GM11168 (cell line): ENCODE results near the gene PARP4.
"Not testable (repeated sequence)": the region's sequence is repeated elsewhere in the genome, so short reads cannot be mapped to it uniquely, and the experiment has no call there.

Experiments
- in situ Hi-C: fragments of 300-500 bp; cut with MboI; formaldehyde crosslinking; loops from one replicate; pipeline ENCODE4 v1.12.0; 2022; ENCODE audit warnings: low sequenced_read_pairs; ENCODE audit not compliant: unreplicated experiment

The PARP4 gene

GRCh38 chr13:24506698-24507335 is 5.8 kb downstream of the PARP4 start:
- in situ Hi-C loops, result no loop called here

- in situ Hi-C loops, result not testable (repeated sequence)
Measured at GRCh38 chr13:24506283-24506682, 6.3 kb downstream of the PARP4 start.

GRCh38 chr13:24505756-24506155 is 6.8 kb downstream of the PARP4 start:
- in situ Hi-C loops, result no loop called here

- in situ Hi-C loops, result no loop called here
Measured at GRCh38 chr13:24505256-24505655, 7.3 kb downstream of the PARP4 start.

- in situ Hi-C loops, result no loop called here
Measured at GRCh38 chr13:24503379-24503696, 9.2 kb downstream of the PARP4 start.

GRCh38 chr13:24502533-24503378 is 9.8 kb downstream of the PARP4 start:
- in situ Hi-C loops, result no loop called here

- in situ Hi-C loops, result no loop called here
Measured at GRCh38 chr13:24500977-24501376, 11.6 kb downstream of the PARP4 start.

DNA sequence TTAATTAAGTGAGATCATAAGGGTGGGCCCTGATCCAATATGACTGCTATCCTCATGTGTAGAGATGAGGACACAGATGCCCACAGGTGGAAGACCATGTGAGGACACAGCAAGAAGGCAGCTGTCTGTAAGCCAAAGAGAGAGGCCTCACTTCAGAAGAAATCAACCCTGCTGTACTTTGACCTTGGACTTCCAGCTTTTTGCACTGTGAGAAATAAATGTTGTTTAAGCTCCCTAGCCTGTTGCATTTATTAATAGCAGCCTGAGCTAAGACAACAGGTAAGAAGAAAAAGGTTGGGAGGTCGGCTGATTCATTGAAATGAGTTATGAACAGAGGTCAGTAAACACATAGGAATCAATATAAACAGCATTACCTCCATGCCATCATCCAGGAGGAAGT is 14.8 kb downstream of the PARP4 start:
- in situ Hi-C loops, result no loop called here

DNA sequence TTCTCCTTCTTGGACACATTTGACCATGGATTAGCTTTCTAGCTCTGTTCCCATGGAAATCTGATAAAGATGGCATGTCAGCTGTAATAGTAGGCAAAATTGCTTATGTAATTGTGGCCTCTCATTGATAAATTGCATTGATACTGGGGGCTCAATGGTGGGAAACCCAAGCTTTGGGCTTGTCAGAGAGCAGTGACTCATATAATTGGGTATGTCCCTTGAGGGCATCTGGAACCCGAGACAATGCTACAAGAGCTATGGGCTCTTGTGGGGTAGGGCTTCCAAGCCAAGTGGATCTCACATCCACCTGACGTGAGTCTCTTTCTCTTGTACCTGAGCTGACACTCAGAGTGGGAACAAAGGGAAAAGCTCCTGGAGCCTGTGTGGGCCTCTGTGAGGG is 16.3 kb downstream of the PARP4 start:
- in situ Hi-C loops, result not testable (repeated sequence)

DNA sequence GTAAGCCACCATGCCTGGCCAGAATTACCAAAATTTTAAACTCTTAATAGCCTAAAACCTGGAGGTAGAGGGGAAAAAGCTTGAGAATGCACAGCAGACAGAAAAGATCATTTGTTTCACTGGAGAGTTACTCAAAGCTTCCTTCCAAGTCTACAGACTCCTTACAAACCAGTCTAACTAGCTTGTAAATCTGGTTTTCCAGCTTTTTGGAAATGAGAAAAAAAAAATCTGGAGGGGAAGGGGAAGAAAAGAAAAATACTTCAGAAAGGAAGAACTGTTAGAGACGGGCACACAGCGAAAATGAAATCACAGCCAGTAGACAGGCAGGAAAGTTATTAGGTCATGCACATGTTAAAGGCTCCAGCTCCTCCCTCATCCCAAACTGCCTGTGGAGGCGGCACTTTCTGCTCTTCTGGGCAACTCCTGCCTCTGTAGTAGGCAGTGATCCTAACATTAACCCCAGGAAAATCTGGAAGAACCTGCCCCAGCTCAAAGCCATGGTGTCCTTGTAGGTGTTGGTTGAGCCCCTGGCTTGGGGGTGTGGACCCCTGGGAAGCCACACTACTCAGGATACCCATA is 17.3 kb downstream of the PARP4 start:
- in situ Hi-C loops, result no loop called here

- in situ Hi-C loops, result no loop called here
Measured at GRCh38 chr13:24493356-24493755, 19.2 kb downstream of the PARP4 start.

DNA sequence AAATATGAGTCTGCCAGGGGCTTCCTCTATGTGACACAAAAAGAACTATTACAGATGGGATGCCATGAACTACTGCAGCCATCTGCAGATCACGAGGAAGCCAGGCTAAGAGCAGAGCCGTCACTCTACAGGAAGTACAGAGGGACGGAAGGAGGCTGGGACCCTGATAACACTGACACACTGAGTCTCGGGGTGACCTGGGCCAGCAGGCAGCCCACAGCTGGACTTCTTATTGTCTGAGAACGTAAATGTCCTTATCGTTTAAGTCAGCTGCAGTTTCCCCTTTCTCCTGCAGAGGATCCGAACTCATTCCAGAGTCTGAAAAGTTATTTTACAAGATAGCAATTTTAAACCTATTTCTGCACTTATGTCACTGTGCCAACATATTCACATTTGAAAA is 20.7 kb downstream of the PARP4 start:
- in situ Hi-C loops, result no loop called here

GRCh38 chr13:24489721-24490120 is 22.9 kb downstream of the PARP4 start:
- in situ Hi-C loops, result no loop called here

DNA sequence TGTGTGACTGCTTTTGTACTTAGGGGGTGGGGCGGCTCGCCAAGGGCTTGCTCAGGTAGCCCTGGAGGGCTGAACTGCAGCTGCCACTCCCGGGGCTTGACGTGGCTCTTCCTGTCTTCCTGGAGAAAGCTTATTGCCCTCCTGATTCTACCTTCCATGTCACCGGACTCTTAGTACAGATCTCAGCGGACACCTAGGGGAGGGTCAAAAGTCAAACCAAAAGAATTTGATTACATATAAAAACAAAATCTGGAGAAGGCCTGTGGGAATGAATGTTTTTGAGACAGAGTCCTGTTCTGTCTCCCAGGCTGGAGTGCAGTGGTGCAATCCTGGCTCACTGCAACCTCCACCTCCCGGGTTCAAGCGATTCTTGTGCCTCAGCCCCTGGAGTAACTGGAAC is 24.5 kb downstream of the PARP4 start:
- in situ Hi-C loops, result not testable (repeated sequence)

DNA sequence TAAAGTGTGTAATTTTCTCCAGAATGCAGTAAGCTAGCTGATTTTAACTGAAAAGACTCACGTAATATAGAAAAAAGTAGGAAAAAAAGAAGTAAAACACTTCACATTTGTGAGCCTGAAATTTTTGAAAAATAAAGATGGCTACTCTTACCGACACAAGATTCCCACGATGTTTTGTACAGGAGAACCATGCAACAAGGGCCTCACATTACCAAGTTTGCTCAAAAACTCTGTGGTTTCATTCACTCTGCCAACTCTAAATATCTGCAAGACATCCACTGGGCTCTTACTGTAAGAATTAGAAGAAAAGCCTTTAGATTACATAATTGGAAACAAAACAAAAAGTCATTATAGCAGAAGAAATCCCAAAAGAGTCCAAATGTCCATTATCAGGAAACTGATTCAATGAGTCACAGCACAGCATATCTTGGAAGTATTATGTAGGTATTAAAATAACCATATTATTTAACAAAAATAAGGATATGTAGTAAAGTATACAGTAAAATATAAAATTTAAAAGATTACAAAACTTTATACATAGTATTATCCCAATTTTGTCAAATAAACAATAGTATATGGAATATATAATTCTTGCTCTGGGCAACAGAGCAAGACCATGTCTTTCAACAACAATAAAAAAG is 26.4 kb downstream of the PARP4 start:
- in situ Hi-C loops, result not testable (repeated sequence)

DNA sequence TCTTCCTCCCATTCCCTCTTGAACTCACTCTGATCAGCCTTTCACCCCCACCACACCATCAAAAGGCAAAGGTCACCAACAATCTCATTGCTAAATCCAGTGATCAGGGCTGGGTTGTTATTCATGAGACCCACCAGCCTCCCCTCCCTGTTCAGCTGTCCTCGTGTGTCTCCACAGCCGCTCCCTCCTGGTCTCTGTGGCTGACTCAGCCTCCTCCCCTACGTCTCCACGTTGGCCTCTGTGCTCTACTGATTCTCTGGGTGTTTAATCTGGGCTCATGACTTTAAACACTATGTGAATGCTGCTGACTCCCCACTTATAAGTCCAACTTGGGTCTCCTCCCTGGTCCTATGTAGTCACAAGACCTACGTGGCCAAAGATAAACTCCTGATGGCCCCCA is 38.9 kb downstream of the PARP4 start:
- in situ Hi-C loops, result no loop called here

DNA sequence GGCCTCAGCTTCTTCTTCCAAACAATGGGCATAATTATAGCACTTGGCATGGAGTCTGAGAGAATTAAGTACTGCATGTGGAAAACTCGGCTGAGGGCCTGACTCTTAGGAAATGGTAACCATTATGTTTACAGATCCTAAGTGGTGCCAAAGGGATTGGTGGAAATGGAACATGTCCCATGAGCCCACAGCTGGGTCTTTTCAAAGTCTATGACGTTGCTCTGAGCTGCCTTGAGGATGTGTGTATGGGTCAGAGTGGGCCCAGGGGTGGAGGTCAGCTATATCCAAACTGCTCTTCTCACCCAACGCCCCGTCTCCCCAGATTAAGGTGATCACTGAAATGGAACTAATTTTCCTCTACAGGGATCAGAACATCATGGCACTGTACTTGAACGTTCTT is 40.4 kb downstream of the PARP4 start:
- in situ Hi-C loops, result not testable (repeated sequence)

DNA sequence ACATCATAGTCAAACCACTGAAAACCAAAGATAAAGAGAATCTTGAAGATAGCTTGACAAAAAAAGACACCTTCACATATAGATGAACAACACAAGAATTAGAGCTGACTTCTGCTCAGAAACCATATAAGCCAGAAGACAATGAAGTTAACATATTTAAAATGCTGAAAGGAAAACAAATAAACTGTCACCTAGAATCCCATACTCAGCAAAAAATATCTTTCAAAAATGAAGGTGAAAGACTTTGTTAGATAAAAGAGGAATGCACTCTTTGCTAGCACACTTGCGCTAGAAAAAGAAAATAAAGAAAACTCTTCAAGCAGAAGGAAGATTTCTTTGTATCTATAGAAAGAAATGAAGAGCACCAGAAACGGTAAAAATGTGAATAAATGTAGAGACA is 49.5 kb downstream of the PARP4 start:
- in situ Hi-C loops, result no loop called here

DNA sequence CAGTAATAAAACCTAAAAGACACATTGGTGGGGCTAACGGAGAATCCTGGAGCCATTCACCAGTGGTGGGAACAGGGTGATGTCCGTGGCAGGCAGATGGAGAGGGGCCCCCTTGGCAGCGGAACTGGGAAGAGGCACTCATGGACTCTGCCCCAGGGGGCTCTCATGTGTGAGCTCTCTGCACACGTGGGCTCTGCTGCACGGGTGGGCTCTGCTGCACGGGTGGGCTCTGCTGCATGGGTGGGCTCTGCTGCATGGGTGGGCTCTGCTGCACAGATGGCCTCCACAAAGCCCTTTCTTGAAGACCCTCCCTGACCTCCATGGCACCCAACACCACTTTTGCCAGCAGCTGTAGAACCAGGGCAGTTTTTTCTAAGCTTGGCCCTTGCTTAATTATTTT is 52.3 kb downstream of the PARP4 start:
- in situ Hi-C loops, result no loop called here

DNA sequence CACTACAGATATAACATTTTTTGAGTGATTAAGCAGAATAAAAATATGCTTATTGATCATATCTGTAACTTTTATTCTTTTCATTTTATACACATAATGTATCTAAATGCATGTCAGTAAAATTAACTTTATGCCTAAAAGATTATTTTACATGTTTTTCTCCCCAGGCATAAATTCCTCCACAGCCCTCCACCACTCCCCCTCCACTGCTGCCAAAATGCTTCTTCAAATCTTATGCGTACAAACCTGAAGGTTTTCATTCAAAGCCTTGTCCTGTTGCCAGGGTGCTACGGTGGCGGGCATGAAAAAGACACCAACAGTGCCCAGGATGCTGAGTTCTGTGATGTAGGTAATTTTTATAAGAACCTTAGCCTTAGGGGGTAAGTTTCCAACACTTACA is 52.9 kb downstream of the PARP4 start:
- in situ Hi-C loops, result no loop called here

GRCh38 chr13:24459234-24459633 is 53.3 kb downstream of the PARP4 start:
- in situ Hi-C loops, result no loop called here
